Vagina (tissue), 2 donors: ENCODE results near the gene GTPBP4. TPM values are rescaled to one million over a fixed set of nuclear protein-coding genes. Genes with fewer than 3 reads are reported as not detected.

Experiments used
- DNase-seq, 2 donors: peaks; one replicate each; pipeline ENCODE4 v3.0.0-alpha.2; 2017; ENCODE audit errors: extremely low spot score in 2 of 2
- H3K27ac ChIP-seq: fragments of 200-600 bp; sonication (generic); one replicate; pipeline ENCODE4 v1.5.1; 2019
- H3K27me3 ChIP-seq: fragments of 200-600 bp; sonication (generic); one replicate; pipeline ENCODE4 v1.5.1; 2019
- H3K36me3 ChIP-seq, 2 donors: fragments of 200-600 bp; sonication (generic); one replicate each; pipeline ENCODE4 v1.5.1; 2017 to 2019
- H3K4me1 ChIP-seq: fragments of 200-600 bp; sonication (generic); one replicate; pipeline ENCODE4 v1.5.1; 2019
- H3K4me3 ChIP-seq, 2 donors: fragments of 200-600 bp; sonication (generic); 1 replicate in 1 of 2; 2 replicates in 1 of 2; pipeline ENCODE4 v1.5.1; 2016 to 2019
- H3K9me3 ChIP-seq: fragments of 200-600 bp; sonication (generic); one replicate; pipeline ENCODE4 v1.5.1; 2019
- CTCF ChIP-seq, 3 experiments: fragments of 450-650 bp in 2 of 3; fragments of 200-600 bp in 1 of 3; sonication (generic) in 1 of 3; IDR thresholded peaks; one replicate each; pipeline ENCODE4 v1.5.1; 2017 to 2019; ENCODE audit warnings: antibody characterized with exemption in 3 of 3, mild to moderate bottlenecking in 2 of 3, moderate library complexity in 2 of 3
- POLR2A ChIP-seq, 2 donors: fragments of 450-650 bp; IDR thresholded peaks; one replicate each; pipeline ENCODE4 v1.6.1; 2017; ENCODE audit warnings: antibody characterized with exemption in 2 of 2, mild to moderate bottlenecking in 2 of 2, moderate library complexity in 2 of 2
- POLR2AphosphoS5 ChIP-seq, 2 donors: sonication (generic); formaldehyde crosslinking; IDR thresholded peaks; one replicate each; pipeline ENCODE4 v1.9.0; 2017; ENCODE audit warnings: antibody characterized with exemption in 2 of 2, mild to moderate bottlenecking in 2 of 2, low read depth in 1 of 2; ENCODE audit not compliant: insufficient read depth in 1 of 2
- intact Hi-C: fragments of 100-400 bp; cut with DNase I; formaldehyde crosslinking; loops from one replicate; pipeline ENCODE4 v1.15.1; 2023
- total RNA-seq: library from RNA; depleted of rRNA; stranded (reverse); fragments of >200 nt; gene quantifications from one replicate; pipeline ENCODE4 v1.2.3, GENCODE V29; 2016

Gene GTPBP4
- total RNA-seq, 1 donor from 2014 or later, result 24.8 TPM

DNA sequence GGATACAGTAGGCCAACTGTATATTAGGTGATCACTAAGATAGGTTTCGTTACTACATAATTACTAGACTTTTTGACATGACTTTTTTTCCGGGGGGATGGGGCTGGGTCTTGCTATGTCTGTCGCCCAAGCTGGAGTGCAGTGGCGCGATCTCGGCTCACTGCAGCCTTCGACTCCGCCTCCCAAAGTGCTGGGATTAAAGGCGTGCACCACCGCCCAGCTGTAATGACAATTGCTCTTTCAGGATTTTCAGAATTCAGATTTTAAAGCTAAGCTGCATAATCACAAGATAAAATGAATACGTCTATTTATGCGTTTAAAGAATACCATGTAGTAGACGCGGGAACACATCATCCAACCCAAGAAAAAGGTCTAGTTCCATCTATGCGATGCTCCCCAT lies 59.7 kb downstream of the GTPBP4 start:
- Histone ChIP-seq H3K27ac (peak overlapping the region; percentile 100), H3K36me3 (peaks cover 0 to 8% of the 10 kb centered on the region in 2 donors), H3K4me1 (peaks cover 49% of the 10 kb centered on the region), H3K4me3 (peak overlapping the region; percentile 74), H3K9me3 (no peaks in the 10 kb centered on the region), H3K27me3 (no peaks in the 10 kb centered on the region)
- no peak for TF ChIP-seq CTCF (IDR thresholded peaks at IDR 0.05)
- TF ChIP-seq POLR2A (IDR thresholded peaks at IDR 0.05), result no peak
- no peak for TF ChIP-seq POLR2AphosphoS5 (IDR thresholded peaks at IDR 0.05; ENCODE audit: insufficient read depth in 1 of 2, low read depth in 1 of 2)
- intact Hi-C loops, result loop anchor here (5.0 kb wide), 1 partner anchor 61 kb away; the partner anchor contains the start of gene GTPBP4
- DNase-seq, result no peak

DNA sequence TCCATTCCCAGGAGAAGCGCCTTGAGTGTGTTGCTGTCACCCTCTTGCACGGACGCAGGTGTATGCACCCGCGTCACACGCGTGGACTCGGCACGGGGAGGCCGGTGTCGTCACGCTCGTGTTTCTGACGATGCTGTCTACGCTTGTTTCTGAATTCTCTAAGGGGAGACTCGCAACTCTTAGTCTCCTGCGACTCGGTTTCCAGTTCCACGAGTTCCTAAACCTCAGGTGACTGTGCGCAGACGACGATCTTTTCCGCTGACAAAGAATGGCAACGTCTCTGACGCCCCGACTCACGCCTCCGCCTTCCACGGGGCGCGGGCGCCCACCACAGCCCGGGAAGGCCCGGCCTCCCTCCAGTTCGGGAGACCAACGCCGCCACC lies 60.1 kb downstream of the GTPBP4 start:
- intact Hi-C loops, result loop anchor here (5.0 kb wide), 1 partner anchor 61 kb away; the partner anchor contains the start of gene GTPBP4
- no peak for DNase-seq

GRCh38 chr10:1048732-1049424 lies 60.6 kb downstream of the GTPBP4 start, which contains the start of gene IDI1:
Gene IDI1 (minus strand): TSS chr10:1049119. CDS start chr10:1049003, 116 bp downstream.
- peak within 1 kb of the TSS; percentile 100 for H3K27ac ChIP-seq
- H3K4me3 ChIP-seq, result peak within 1 kb of the TSS; percentile 74
- peaks cover 50% of the 10 kb centered on the region for H3K4me1 ChIP-seq
- DNase-seq, result peak; percentile 98 to 99
- intact Hi-C loops, result loop anchor here (5.0 kb wide), 1 partner anchor 62 kb away; the partner anchor contains the start of gene GTPBP4
- peaks cover 0 to 6% of the 10 kb centered on the region in 2 donors for H3K36me3 ChIP-seq
- H3K9me3 ChIP-seq, result no peaks in the 10 kb centered on the region
- H3K27me3 ChIP-seq, result no peaks in the 10 kb centered on the region
- peak; percentile 76 to 86 for TF ChIP-seq POLR2A (IDR thresholded peaks at IDR 0.05)
- TF ChIP-seq CTCF (IDR thresholded peaks at IDR 0.05), result no peak
- peak; percentile 74 to 95 for TF ChIP-seq POLR2AphosphoS5 (IDR thresholded peaks at IDR 0.05; ENCODE audit: insufficient read depth in 1 of 2, low read depth in 1 of 2)

More for the DNA sequence above, 60.1 kb downstream of the GTPBP4 start:
- Histone ChIP-seq H3K27me3 (no peaks in the 10 kb centered on the region), H3K9me3 (no peaks in the 10 kb centered on the region), H3K27ac (peak overlapping the region; percentile 100), H3K4me1 (peaks cover 49% of the 10 kb centered on the region), H3K36me3 (peaks cover 0 to 6% of the 10 kb centered on the region in 2 donors), H3K4me3 (peak overlapping the region; percentile 74)
- TF ChIP-seq POLR2A (IDR thresholded peaks at IDR 0.05), result no peak
- no peak for TF ChIP-seq POLR2AphosphoS5 (IDR thresholded peaks at IDR 0.05; ENCODE audit: insufficient read depth in 1 of 2, low read depth in 1 of 2)
- TF ChIP-seq CTCF (IDR thresholded peaks at IDR 0.05), result no peak

DNA sequence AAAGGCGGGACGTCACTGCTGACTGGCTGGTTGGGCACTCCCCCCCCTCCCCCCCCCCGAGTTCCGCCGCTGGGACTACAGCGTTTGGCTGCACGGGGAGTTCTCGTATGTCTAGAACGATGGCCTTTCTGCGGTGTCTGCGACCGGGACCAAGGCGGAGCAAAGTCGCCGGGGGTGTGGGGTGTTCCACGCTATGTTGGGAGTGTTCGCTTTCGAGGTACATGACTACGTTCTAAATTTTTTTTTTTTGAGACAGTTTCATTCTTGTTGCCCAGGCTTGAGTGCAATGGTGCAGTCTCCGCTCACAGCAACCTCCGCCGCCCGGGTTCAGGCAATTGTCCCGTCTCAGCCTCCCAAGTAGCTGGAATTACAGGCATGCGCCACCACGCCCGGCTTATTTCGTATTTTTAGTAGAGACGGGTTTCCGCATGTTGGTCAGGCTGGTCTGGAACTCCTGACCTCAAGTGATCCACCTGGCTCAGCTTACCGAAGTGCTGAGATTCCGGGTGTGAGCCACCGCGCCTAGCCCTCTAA lies 61.3 kb downstream of the GTPBP4 start:
- H3K4me1 ChIP-seq, result peaks cover 51% of the 10 kb centered on the region
- no peak for TF ChIP-seq POLR2A (IDR thresholded peaks at IDR 0.05)
- TF ChIP-seq CTCF (IDR thresholded peaks at IDR 0.05), result no peak
- no peak for TF ChIP-seq POLR2AphosphoS5 (IDR thresholded peaks at IDR 0.05; ENCODE audit: insufficient read depth in 1 of 2, low read depth in 1 of 2)
- peak overlapping the region; percentile 74 for H3K4me3 ChIP-seq
- intact Hi-C loops, result loop anchor here (5.0 kb wide), 1 partner anchor 62 kb away; the partner anchor contains the start of gene GTPBP4
- peak overlapping the region; percentile 100 for H3K27ac ChIP-seq
- DNase-seq, result no peak
- H3K27me3 ChIP-seq, result no peaks in the 10 kb centered on the region
- no peaks in the 10 kb centered on the region for H3K9me3 ChIP-seq
- peaks cover 0 to 6% of the 10 kb centered on the region in 2 donors for H3K36me3 ChIP-seq
